ENCODE data around the gene SNX20. TPM values are rescaled to one million over a fixed set of nuclear protein-coding genes. Genes with fewer than 3 reads are reported as not detected.

SNX20 gene
- total RNA-seq, 1 donor from 2014 or later = not detected

GRCh38 chr16:50628156-50628802 is 52.8 kb downstream of the SNX20 start:
- no peaks in the 10 kb centered on the region for H3K27me3 Mint-ChIP-seq (ENCODE audit: low read depth)
- peaks cover 26% of the 10 kb centered on the region for H3K36me3 Mint-ChIP-seq
- H3K4me1 Mint-ChIP-seq = no peaks in the 10 kb centered on the region
- no peak overlapping the region for H3K4me3 Mint-ChIP-seq
- DNase-seq (ENCODE audit: low spot score in 2 of 2, unreplicated experiment in 2 of 2) = no peak
- no peak overlapping the region for H3K27ac Mint-ChIP-seq
- no peak for TF ChIP-seq CTCF (IDR thresholded peaks at IDR 0.05; ENCODE audit: unreplicated experiment)
- no peaks in the 10 kb centered on the region for H3K9me3 Mint-ChIP-seq

- Mint-ChIP-seq H3K27ac (no peak overlapping the region), H3K4me1 (no peaks in the 10 kb centered on the region), H3K4me3 (no peak overlapping the region), H3K36me3 (peaks cover 28% of the 10 kb centered on the region), H3K27me3 (ENCODE audit: low read depth) (no peaks in the 10 kb centered on the region), H3K9me3 (no peaks in the 10 kb centered on the region)
- DNase-seq (ENCODE audit: low spot score in 2 of 2, unreplicated experiment in 2 of 2) = no peak
- no peak for TF ChIP-seq CTCF (IDR thresholded peaks at IDR 0.05; ENCODE audit: unreplicated experiment)
These were observed 53.7 kb downstream of the SNX20 start for GRCh38 chr16:50627419-50627818.

GRCh38 chr16:50626868-50627267 is 54.2 kb downstream of the SNX20 start:
- no peak for TF ChIP-seq CTCF (IDR thresholded peaks at IDR 0.05; ENCODE audit: unreplicated experiment)
- Mint-ChIP-seq H3K9me3 (no peaks in the 10 kb centered on the region), H3K27ac (no peak overlapping the region), H3K27me3 (ENCODE audit: low read depth) (no peaks in the 10 kb centered on the region), H3K4me1 (no peaks in the 10 kb centered on the region), H3K36me3 (peaks cover 24% of the 10 kb centered on the region), H3K4me3 (no peak overlapping the region)
- DNase-seq (ENCODE audit: low spot score in 2 of 2, unreplicated experiment in 2 of 2) = no peak

GRCh38 chr16:50625374-50625773 is 55.7 kb downstream of the SNX20 start:
- Mint-ChIP-seq H3K4me1 (no peaks in the 10 kb centered on the region), H3K36me3 (peaks cover 17% of the 10 kb centered on the region), H3K4me3 (no peak overlapping the region), H3K27me3 (ENCODE audit: low read depth) (no peaks in the 10 kb centered on the region), H3K9me3 (no peaks in the 10 kb centered on the region), H3K27ac (no peak overlapping the region)
- TF ChIP-seq CTCF (IDR thresholded peaks at IDR 0.05; ENCODE audit: unreplicated experiment) = no peak
- DNase-seq (ENCODE audit: low spot score in 2 of 2, unreplicated experiment in 2 of 2) = no peak

GRCh38 chr16:50624449-50624970 is 56.6 kb downstream of the SNX20 start:
- Mint-ChIP-seq H3K4me3 (no peak overlapping the region), H3K27me3 (ENCODE audit: low read depth) (no peaks in the 10 kb centered on the region), H3K9me3 (no peaks in the 10 kb centered on the region), H3K36me3 (peaks cover 17% of the 10 kb centered on the region), H3K27ac (no peak overlapping the region), H3K4me1 (no peaks in the 10 kb centered on the region)
- DNase-seq (ENCODE audit: low spot score in 2 of 2, unreplicated experiment in 2 of 2) = no peak
- no peak for TF ChIP-seq CTCF (IDR thresholded peaks at IDR 0.05; ENCODE audit: unreplicated experiment)
